Liver (tissue), 3 donors: ENCODE data around the gene TMEM231.

Source experiments
- CTCF ChIP-seq: fragments of 150-350 bp; IDR thresholded peaks from 2 replicates; pipeline ENCODE4 v1.5.1; 2017; ENCODE audit warnings: improper control_type of control experiment, low read depth, low read length; ENCODE audit not compliant: missing input control
- RAD21 ChIP-seq, 2 donors: IDR thresholded peaks; 2 replicates each; pipeline ENCODE4 v1.6.1; 2016; ENCODE audit warnings: antibody characterized with exemption in 2 of 2, mild to moderate bottlenecking in 2 of 2
- REST ChIP-seq: IDR thresholded peaks from 2 replicates; pipeline ENCODE4 v1.6.1; 2016; ENCODE audit warnings: antibody characterized with exemption, mild to moderate bottlenecking
- RXRA ChIP-seq, 2 donors: IDR thresholded peaks; 2 replicates each; pipeline ENCODE4 v1.6.1; 2017 to 2018; ENCODE audit warnings: antibody characterized with exemption in 2 of 2, mild to moderate bottlenecking in 1 of 2
- SP1 ChIP-seq: IDR thresholded peaks from 2 replicates; pipeline ENCODE4 v1.6.1; 2018; ENCODE audit warnings: antibody characterized with exemption, mild to moderate bottlenecking
- YY1 ChIP-seq: IDR thresholded peaks from 2 replicates; pipeline ENCODE4 v1.6.1; 2016; ENCODE audit warnings: antibody characterized with exemption, mild to moderate bottlenecking
- TF ChIP-seq, protein P1 (sequence below): IDR thresholded peaks from 2 replicates; pipeline ENCODE4 v1.6.1; 2016; ENCODE audit warnings: antibody characterized with exemption
- donor health status: healthy.
- donor health status: healthy.

- TF ChIP-seq SP1 (no peak), RAD21 (IDR thresholded peaks at IDR 0.05) (no peak), REST (no peak), CTCF (no peak), YY1 (no peak), RXRA (IDR thresholded peaks at IDR 0.05) (no peak)
- TF ChIP-seq, protein P1, sequence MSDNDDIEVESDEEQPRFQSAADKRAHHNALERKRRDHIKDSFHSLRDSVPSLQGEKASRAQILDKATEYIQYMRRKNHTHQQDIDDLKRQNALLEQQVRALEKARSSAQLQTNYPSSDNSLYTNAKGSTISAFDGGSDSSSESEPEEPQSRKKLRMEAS = no peak
Observed at GRCh38 chr16:75552951-75553350, 3.1 kb downstream of the TMEM231 start.
